NCI-H187 treated with DMSO at 0.1 percent for 48 hours (cell line): Measurements from ENCODE around the gene AKAP12.
A peak's percentile ranks its signal among the peaks of the same experiment; 100 is the strongest.
"Not testable (repeated sequence)": the region's sequence is repeated elsewhere in the genome, so short reads cannot be mapped to it uniquely, and the experiment has no call there.

Source experiments
- DNase-seq: peaks from one replicate; lab custom pipeline; 2025; lab: John Stamatoyannopoulos, UW

Gene AKAP12

GRCh38 chr6:151349651-151350270, 110.0 kb downstream of the AKAP12 start:
- DNase-seq = peak; percentile 78

GRCh38 chr6:151350442-151351145, 110.8 kb downstream of the AKAP12 start:
- no peak for DNase-seq

- no peak for DNase-seq
These were observed 111.5 kb downstream of the AKAP12 start for GRCh38 chr6:151351146-151351700.

- DNase-seq = no peak
These were observed 112.0 kb downstream of the AKAP12 start for GRCh38 chr6:151351731-151352130.

GRCh38 chr6:151352410-151353396, 112.9 kb downstream of the AKAP12 start:
- DNase-seq = no peak

GRCh38 chr6:151353795-151354194, 114.0 kb downstream of the AKAP12 start:
- no peak for DNase-seq

GRCh38 chr6:151356983-151357382, 117.2 kb downstream of the AKAP12 start:
- DNase-seq = not testable (repeated sequence)

GRCh38 chr6:151357758-151358436, 118.1 kb downstream of the AKAP12 start:
- no peak for DNase-seq

- no peak for DNase-seq
These were observed 118.7 kb downstream of the AKAP12 start for GRCh38 chr6:151358475-151358874.

GRCh38 chr6:151359486-151359885, 119.7 kb downstream of the AKAP12 start:
- no peak for DNase-seq

- DNase-seq = no peak
These were observed 125.5 kb downstream of the AKAP12 start for GRCh38 chr6:151365233-151365632.

GRCh38 chr6:151370509-151371078, 130.8 kb downstream of the AKAP12 start:
- DNase-seq = no peak

GRCh38 chr6:151372164-151372563, 132.4 kb downstream of the AKAP12 start:
- no peak for DNase-seq

GRCh38 chr6:151374036-151374683, 134.4 kb downstream of the AKAP12 start:
- no peak for DNase-seq

- no peak for DNase-seq
These were observed 136.1 kb downstream of the AKAP12 start for GRCh38 chr6:151375833-151376232.

- no peak for DNase-seq
These were observed 136.7 kb downstream of the AKAP12 start for GRCh38 chr6:151376440-151376839.

GRCh38 chr6:151377095-151377494, 137.3 kb downstream of the AKAP12 start:
- DNase-seq = no peak

GRCh38 chr6:151379933-151380847, 140.4 kb downstream of the AKAP12 start:
- DNase-seq = no peak

- no peak for DNase-seq
These were observed 141.1 kb downstream of the AKAP12 start for GRCh38 chr6:151380848-151381205.

- no peak for DNase-seq
These were observed 142.0 kb downstream of the AKAP12 start for GRCh38 chr6:151381722-151382121.
